ENCODE results near the gene JAK2.

DNA sequence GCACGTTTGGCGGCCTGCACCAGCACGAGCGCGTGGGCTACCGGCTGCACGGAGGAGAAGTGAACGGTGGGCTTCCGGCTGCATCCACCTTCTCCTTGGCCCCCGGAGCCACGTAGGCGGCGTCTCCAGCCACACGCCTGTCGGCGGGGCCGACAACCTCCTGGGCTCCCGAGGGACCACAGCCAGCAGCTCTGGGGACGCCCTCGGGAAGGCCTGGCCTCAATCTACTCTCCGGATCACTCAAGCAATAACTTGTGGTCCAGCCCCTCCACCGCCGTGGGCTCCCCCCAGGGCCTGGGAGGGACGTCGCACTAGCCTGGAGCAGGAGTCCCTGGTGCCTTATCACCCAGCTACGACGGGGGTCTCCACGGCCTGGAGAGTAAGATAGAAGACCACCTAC is 126.6 kb downstream of the JAK2 start:
- TF ChIP-seq, protein P1, sequence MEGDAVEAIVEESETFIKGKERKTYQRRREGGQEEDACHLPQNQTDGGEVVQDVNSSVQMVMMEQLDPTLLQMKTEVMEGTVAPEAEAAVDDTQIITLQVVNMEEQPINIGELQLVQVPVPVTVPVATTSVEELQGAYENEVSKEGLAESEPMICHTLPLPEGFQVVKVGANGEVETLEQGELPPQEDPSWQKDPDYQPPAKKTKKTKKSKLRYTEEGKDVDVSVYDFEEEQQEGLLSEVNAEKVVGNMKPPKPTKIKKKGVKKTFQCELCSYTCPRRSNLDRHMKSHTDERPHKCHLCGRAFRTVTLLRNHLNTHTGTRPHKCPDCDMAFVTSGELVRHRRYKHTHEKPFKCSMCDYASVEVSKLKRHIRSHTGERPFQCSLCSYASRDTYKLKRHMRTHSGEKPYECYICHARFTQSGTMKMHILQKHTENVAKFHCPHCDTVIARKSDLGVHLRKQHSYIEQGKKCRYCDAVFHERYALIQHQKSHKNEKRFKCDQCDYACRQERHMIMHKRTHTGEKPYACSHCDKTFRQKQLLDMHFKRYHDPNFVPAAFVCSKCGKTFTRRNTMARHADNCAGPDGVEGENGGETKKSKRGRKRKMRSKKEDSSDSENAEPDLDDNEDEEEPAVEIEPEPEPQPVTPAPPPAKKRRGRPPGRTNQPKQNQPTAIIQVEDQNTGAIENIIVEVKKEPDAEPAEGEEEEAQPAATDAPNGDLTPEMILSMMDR (IDR thresholded peaks at IDR 0.05; ENCODE audit: poor library complexity): no peak
- no peak for TF ChIP-seq EZH2phosphoT487 (IDR thresholded peaks at IDR 0.05; ENCODE audit: low read depth, severe bottlenecking, unreplicated experiment)
- no peak for TF ChIP-seq EZH2 (IDR thresholded peaks at IDR 0.05; ENCODE audit: borderline replicate concordance)
